ENCODE measurements around the gene CALML5. TPM values are rescaled to one million over a fixed set of nuclear protein-coding genes. Genes with fewer than 3 reads are reported as not detected.

Gene CALML5
- polyA plus RNA-seq, 1 donor from 2014 or later = not detected

GRCh38 chr10:5538892-5539651, 39.7 kb upstream of the CALML5 start:
- no peak overlapping the region for H2AFZ ChIP-seq (ENCODE audit: low read depth, low read length)
- H4K20me1 ChIP-seq (ENCODE audit: insufficient read depth) = no peaks in the 10 kb centered on the region
- H3K27ac ChIP-seq (ENCODE audit: low read length) = no peak overlapping the region
- no peaks in the 10 kb centered on the region for H3K9me2 ChIP-seq (ENCODE audit: insufficient read depth, low read length)
- no peaks in the 10 kb centered on the region for H3K36me3 ChIP-seq (ENCODE audit: insufficient read depth, low read length)
- no peaks in the 10 kb centered on the region for H3K9me3 ChIP-seq (ENCODE audit: low read length)
- H3K4me2 ChIP-seq (ENCODE audit: low read length) = no peak overlapping the region
- H3F3A ChIP-seq (ENCODE audit: insufficient read depth, low read length, poor library complexity, severe bottlenecking) = no peaks in the 10 kb centered on the region
- TF ChIP-seq POLR2AphosphoS5 (IDR thresholded peaks at IDR 0.05) (no peak), EZH2 (IDR thresholded peaks at IDR 0.05; ENCODE audit: borderline replicate concordance, insufficient read depth, low read length, poor library complexity, severe bottlenecking) (no peak), EP300 (conservative IDR thresholded peaks at IDR 0.05; ENCODE audit: poor library complexity, severe bottlenecking) (no peak), SMC3 (conservative IDR thresholded peaks at IDR 0.05; ENCODE audit: poor library complexity) (no peak)
- TF ChIP-seq, protein P1, sequence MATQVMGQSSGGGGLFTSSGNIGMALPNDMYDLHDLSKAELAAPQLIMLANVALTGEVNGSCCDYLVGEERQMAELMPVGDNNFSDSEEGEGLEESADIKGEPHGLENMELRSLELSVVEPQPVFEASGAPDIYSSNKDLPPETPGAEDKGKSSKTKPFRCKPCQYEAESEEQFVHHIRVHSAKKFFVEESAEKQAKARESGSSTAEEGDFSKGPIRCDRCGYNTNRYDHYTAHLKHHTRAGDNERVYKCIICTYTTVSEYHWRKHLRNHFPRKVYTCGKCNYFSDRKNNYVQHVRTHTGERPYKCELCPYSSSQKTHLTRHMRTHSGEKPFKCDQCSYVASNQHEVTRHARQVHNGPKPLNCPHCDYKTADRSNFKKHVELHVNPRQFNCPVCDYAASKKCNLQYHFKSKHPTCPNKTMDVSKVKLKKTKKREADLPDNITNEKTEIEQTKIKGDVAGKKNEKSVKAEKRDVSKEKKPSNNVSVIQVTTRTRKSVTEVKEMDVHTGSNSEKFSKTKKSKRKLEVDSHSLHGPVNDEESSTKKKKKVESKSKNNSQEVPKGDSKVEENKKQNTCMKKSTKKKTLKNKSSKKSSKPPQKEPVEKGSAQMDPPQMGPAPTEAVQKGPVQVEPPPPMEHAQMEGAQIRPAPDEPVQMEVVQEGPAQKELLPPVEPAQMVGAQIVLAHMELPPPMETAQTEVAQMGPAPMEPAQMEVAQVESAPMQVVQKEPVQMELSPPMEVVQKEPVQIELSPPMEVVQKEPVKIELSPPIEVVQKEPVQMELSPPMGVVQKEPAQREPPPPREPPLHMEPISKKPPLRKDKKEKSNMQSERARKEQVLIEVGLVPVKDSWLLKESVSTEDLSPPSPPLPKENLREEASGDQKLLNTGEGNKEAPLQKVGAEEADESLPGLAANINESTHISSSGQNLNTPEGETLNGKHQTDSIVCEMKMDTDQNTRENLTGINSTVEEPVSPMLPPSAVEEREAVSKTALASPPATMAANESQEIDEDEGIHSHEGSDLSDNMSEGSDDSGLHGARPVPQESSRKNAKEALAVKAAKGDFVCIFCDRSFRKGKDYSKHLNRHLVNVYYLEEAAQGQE (IDR thresholded peaks at IDR 0.05; ENCODE audit: borderline replicate concordance) = no peak
- H3K9ac ChIP-seq (ENCODE audit: low read length) = no peak overlapping the region
- H3K4me3 ChIP-seq (ENCODE audit: low read length) = no peak overlapping the region
- H3K79me2 ChIP-seq (replicated peaks; ENCODE audit: insufficient read depth, low read length) = no peaks in the 10 kb centered on the region
- H3K27me3 ChIP-seq (ENCODE audit: insufficient read depth, low read depth, low read length) = no peaks in the 10 kb centered on the region

DNA sequence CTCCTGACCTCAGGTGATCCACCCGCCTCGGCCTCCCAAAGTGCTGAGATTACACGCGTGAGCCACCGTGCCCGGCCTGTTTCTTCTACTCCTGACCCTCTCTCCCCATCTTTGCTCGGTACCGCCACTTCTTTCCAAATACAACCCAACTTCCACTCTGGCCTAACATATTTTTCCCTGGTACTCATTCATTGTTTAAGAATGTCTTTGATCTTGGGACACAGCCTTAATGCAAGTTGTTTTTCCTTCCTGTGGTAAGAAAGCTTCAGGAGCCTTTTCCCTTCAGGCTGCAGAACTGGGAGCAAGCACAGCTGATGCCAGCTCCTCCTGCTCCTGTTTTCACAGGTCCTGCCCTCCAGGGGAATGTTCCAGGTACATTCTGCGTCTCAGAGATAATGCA, 39.1 kb upstream of the CALML5 start:
- Histone ChIP-seq H3K36me3 (ENCODE audit: insufficient read depth, low read length) (no peaks in the 10 kb centered on the region), H3F3A (ENCODE audit: insufficient read depth, low read length, poor library complexity, severe bottlenecking) (no peaks in the 10 kb centered on the region), H3K9ac (ENCODE audit: low read length) (no peak overlapping the region), H3K4me3 (ENCODE audit: low read length) (no peak overlapping the region), H3K27ac (ENCODE audit: low read length) (no peak overlapping the region), H3K9me2 (ENCODE audit: insufficient read depth, low read length) (no peaks in the 10 kb centered on the region), H3K27me3 (ENCODE audit: insufficient read depth, low read depth, low read length) (no peaks in the 10 kb centered on the region), H3K9me3 (ENCODE audit: low read length) (no peaks in the 10 kb centered on the region), H3K4me2 (ENCODE audit: low read length) (no peak overlapping the region), H3K79me2 (replicated peaks; ENCODE audit: insufficient read depth, low read length) (no peaks in the 10 kb centered on the region), H2AFZ (ENCODE audit: low read depth, low read length) (no peak overlapping the region), H4K20me1 (ENCODE audit: insufficient read depth) (no peaks in the 10 kb centered on the region)
- TF ChIP-seq SMC3 (conservative IDR thresholded peaks at IDR 0.05; ENCODE audit: poor library complexity) (no peak), TAF1 (IDR thresholded peaks at IDR 0.05; ENCODE audit: low read depth) (no peak), MXI1 (conservative IDR thresholded peaks at IDR 0.05; ENCODE audit: poor library complexity, severe bottlenecking) (no peak)
- TF ChIP-seq, protein P2, sequence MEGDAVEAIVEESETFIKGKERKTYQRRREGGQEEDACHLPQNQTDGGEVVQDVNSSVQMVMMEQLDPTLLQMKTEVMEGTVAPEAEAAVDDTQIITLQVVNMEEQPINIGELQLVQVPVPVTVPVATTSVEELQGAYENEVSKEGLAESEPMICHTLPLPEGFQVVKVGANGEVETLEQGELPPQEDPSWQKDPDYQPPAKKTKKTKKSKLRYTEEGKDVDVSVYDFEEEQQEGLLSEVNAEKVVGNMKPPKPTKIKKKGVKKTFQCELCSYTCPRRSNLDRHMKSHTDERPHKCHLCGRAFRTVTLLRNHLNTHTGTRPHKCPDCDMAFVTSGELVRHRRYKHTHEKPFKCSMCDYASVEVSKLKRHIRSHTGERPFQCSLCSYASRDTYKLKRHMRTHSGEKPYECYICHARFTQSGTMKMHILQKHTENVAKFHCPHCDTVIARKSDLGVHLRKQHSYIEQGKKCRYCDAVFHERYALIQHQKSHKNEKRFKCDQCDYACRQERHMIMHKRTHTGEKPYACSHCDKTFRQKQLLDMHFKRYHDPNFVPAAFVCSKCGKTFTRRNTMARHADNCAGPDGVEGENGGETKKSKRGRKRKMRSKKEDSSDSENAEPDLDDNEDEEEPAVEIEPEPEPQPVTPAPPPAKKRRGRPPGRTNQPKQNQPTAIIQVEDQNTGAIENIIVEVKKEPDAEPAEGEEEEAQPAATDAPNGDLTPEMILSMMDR (IDR thresholded peaks at IDR 0.05; ENCODE audit: poor library complexity, severe bottlenecking) = no peak

All from neural cell (in vitro differentiated cells).